GM12878 (cell line): Measurements from ENCODE around the gene EHD1. TPM values are rescaled to one million over a fixed set of nuclear protein-coding genes. Genes with fewer than 3 reads are reported as not detected.
A peak's percentile ranks its signal among the peaks of the same experiment; 100 is the strongest.

Experiments
- ATF2 ChIP-seq: IDR thresholded peaks from 2 replicates; pipeline ENCODE4 v1.6.1; 2012; ENCODE audit warnings: low read length, inconsistent platforms
- BRCA1 ChIP-seq: IDR thresholded peaks from 2 replicates; pipeline ENCODE4 v1.6.1; 2011; ENCODE audit warnings: low read depth, low read length, improper control_type of control experiment
- CHD2 ChIP-seq: IDR thresholded peaks from 2 replicates; pipeline ENCODE4 v1.6.1; 2011; ENCODE audit warnings: low read depth, low read length, improper control_type of control experiment, borderline replicate concordance
- DPF2 ChIP-seq: fragments of 450-650 bp; IDR thresholded peaks from 2 replicates; pipeline ENCODE4 v1.6.1; 2017; ENCODE audit warnings: mild to moderate bottlenecking
- FOXM1 ChIP-seq: IDR thresholded peaks from 2 replicates; pipeline ENCODE4 v1.6.1; 2012; ENCODE audit warnings: low read depth, mild to moderate bottlenecking, inconsistent platforms, low read length, moderate library complexity
- IRF4 ChIP-seq: IDR thresholded peaks from 2 replicates; pipeline ENCODE4 v1.6.1; 2011; ENCODE audit warnings: low read depth, low read length
- JUNB ChIP-seq: IDR thresholded peaks from 2 replicates; pipeline ENCODE4 v1.6.1; 2016; ENCODE audit warnings: antibody characterized with exemption, mild to moderate bottlenecking
- MEF2A ChIP-seq: IDR thresholded peaks from 2 replicates; pipeline ENCODE4 v1.6.1; 2011; ENCODE audit warnings: low read depth, mild to moderate bottlenecking, low read length, moderate library complexity; ENCODE audit not compliant: insufficient read depth
- MTA3 ChIP-seq: IDR thresholded peaks from 2 replicates; pipeline ENCODE4 v1.6.1; 2012; ENCODE audit warnings: low read length, inconsistent platforms, borderline replicate concordance
- NBN ChIP-seq: fragments of 450-650 bp; IDR thresholded peaks from 2 replicates; pipeline ENCODE4 v1.6.1; 2016
- NRF1 ChIP-seq: conservative IDR thresholded peaks from 2 replicates; pipeline ENCODE4 v1.6.1; 2011; ENCODE audit warnings: mild to moderate bottlenecking, low read depth, low read length, improper control_type of control experiment
- POLR2AphosphoS2 ChIP-seq: IDR thresholded peaks from 2 replicates; pipeline ENCODE4 v1.6.1; 2011; ENCODE audit warnings: low read depth, mild to moderate bottlenecking, low read length, improper control_type of control experiment, moderate library complexity
- RFX5 ChIP-seq: IDR thresholded peaks from 2 replicates; pipeline ENCODE4 v1.6.1; 2011; ENCODE audit warnings: low read depth, low read length, improper control_type of control experiment
- SKIL ChIP-seq: fragments of 450-650 bp; IDR thresholded peaks from 2 replicates; pipeline ENCODE4 v1.6.1; 2017; ENCODE audit warnings: mild to moderate bottlenecking, low read depth, inconsistent platforms; ENCODE audit not compliant: poor library complexity, severe bottlenecking
- USF2 ChIP-seq: IDR thresholded peaks from 2 replicates; pipeline ENCODE4 v1.6.1; 2011; ENCODE audit warnings: low read depth, low read length, improper control_type of control experiment, borderline replicate concordance
- ZBED1 ChIP-seq: IDR thresholded peaks from 2 replicates; pipeline ENCODE4 v1.6.1; 2016; ENCODE audit warnings: borderline replicate concordance
- polyA plus RNA-seq, 11 experiments: library from polyadenylated mRNA; depleted of rRNA in 4 of 11; unstranded in 6 of 11; stranded (reverse) in 5 of 11; fragments of >200 nt; fragmentation: Nextera tagmentation in 4 of 11; fragmentation: Illumina TruSeq in 1 of 11; extraction: Ambion mirVana in 4 of 11; extraction: Trizol in 1 of 11; gene quantifications; 1 replicate in 1 of 11; 2 replicates in 10 of 11; pipeline versions ENCODE4 v1.2.1 to v1.2.3, GENCODE V29; 2011 to 2016; ENCODE audit warnings: inconsistent platforms in 2 of 11, missing spikeins in 2 of 11, low read depth in 1 of 11
- total RNA-seq, 4 experiments: library from RNA; depleted of rRNA in 3 of 4; stranded (reverse); fragments of >200 nt in 3 of 4; fragmentation: Illumina TruSeq in 1 of 4; extraction: Trizol in 1 of 4; gene quantifications; 2 replicates each; pipeline versions ENCODE4 v1.2.1 to v1.2.3, GENCODE V29; 2013 to 2021
- TF ChIP-seq, protein P1 (sequence below): fragments of 450-650 bp; IDR thresholded peaks from 2 replicates; pipeline ENCODE4 v1.6.1; 2016; ENCODE audit warnings: mild to moderate bottlenecking, moderate library complexity, borderline replicate concordance
- TF ChIP-seq, protein P2 (sequence below), 3 experiments: IDR thresholded peaks in 2 of 3; conservative IDR thresholded peaks in 1 of 3; 2 replicates each; pipeline ENCODE4 v1.5.1; 2011; ENCODE audit warnings: low read depth in 3 of 3, low read length in 3 of 3, mild to moderate bottlenecking in 3 of 3, control low read depth in 2 of 3, moderate library complexity in 2 of 3, inconsistent platforms in 1 of 3, mixed read lengths in 1 of 3; ENCODE audit not compliant: control insufficient read depth in 2 of 3, insufficient read depth in 1 of 3; ENCODE audit errors: extremely low read depth in 1 of 3
- TF ChIP-seq, protein P3 (sequence below): fragments of 450-650 bp; IDR thresholded peaks from 2 replicates; pipeline ENCODE4 v1.6.1; 2014; ENCODE audit warnings: mild to moderate bottlenecking

EHD1 gene
- total and polyA plus RNA-seq, 10 of the 15 experiments (the other 5 are each of a cell fraction or from before 2014, with no cell fraction given): 1.0 to 165 (median 66.5) TPM

DNA sequence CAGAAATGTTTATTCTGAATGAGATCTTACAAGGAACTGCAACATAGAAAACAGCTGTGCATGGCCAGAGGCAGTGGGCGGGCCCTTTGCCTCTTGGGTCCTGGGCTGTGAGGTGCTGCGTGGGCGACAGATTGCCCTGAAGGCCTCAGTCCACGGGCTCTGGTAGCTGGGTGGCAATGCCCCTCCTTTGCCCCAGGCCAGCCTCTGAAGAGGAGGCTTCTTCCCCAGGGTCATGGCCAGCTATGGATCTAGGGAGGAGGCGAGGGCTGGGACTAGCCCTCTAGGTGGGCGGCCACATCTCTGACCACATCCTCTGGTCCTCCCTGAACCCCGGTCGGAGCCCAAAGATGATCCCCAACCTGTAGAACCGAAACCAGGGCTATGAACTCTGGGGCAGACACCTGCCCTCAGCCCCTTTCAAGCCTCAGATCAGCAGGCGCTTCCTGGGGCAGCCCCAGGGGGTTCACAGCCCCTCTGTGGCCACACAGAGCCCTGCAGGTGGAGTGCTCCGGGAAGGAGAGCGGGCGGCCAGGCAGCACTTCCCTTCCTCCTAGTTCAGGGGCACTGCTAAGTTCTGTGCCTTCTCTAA is 27.3 kb downstream of the EHD1 start (continued):
- TF ChIP-seq, protein P1, sequence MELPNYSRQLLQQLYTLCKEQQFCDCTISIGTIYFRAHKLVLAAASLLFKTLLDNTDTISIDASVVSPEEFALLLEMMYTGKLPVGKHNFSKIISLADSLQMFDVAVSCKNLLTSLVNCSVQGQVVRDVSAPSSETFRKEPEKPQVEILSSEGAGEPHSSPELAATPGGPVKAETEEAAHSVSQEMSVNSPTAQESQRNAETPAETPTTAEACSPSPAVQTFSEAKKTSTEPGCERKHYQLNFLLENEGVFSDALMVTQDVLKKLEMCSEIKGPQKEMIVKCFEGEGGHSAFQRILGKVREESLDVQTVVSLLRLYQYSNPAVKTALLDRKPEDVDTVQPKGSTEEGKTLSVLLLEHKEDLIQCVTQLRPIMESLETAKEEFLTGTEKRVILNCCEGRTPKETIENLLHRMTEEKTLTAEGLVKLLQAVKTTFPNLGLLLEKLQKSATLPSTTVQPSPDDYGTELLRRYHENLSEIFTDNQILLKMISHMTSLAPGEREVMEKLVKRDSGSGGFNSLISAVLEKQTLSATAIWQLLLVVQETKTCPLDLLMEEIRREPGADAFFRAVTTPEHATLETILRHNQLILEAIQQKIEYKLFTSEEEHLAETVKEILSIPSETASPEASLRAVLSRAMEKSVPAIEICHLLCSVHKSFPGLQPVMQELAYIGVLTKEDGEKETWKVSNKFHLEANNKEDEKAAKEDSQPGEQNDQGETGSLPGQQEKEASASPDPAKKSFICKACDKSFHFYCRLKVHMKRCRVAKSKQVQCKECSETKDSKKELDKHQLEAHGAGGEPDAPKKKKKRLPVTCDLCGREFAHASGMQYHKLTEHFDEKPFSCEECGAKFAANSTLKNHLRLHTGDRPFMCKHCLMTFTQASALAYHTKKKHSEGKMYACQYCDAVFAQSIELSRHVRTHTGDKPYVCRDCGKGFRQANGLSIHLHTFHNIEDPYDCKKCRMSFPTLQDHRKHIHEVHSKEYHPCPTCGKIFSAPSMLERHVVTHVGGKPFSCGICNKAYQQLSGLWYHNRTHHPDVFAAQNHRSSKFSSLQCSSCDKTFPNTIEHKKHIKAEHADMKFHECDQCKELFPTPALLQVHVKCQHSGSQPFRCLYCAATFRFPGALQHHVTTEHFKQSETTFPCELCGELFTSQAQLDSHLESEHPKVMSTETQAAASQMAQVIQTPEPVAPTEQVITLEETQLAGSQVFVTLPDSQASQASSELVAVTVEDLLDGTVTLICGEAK: no peak
- TF ChIP-seq CHD2: peak; percentile 70; the same call in 1 of the 2 replicates
- TF ChIP-seq ATF2: no peak
- TF ChIP-seq, protein P2, sequence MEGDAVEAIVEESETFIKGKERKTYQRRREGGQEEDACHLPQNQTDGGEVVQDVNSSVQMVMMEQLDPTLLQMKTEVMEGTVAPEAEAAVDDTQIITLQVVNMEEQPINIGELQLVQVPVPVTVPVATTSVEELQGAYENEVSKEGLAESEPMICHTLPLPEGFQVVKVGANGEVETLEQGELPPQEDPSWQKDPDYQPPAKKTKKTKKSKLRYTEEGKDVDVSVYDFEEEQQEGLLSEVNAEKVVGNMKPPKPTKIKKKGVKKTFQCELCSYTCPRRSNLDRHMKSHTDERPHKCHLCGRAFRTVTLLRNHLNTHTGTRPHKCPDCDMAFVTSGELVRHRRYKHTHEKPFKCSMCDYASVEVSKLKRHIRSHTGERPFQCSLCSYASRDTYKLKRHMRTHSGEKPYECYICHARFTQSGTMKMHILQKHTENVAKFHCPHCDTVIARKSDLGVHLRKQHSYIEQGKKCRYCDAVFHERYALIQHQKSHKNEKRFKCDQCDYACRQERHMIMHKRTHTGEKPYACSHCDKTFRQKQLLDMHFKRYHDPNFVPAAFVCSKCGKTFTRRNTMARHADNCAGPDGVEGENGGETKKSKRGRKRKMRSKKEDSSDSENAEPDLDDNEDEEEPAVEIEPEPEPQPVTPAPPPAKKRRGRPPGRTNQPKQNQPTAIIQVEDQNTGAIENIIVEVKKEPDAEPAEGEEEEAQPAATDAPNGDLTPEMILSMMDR (IDR thresholded peaks at IDR 0.05 in 2 of 3, conservative IDR thresholded peaks at IDR 0.05 in 1 of 3; ENCODE audit: control insufficient read depth in 2 of 3, extremely low read depth in 1 of 3, insufficient read depth in 1 of 3, low read depth in 3 of 3, low read length in 3 of 3): peak; percentile 32 to 42 (median 37); a peak in 4 of 6 replicates
- TF ChIP-seq FOXM1: no peak
- peak; percentile 54 for TF ChIP-seq JUNB
- TF ChIP-seq MTA3: no peak
- TF ChIP-seq RFX5: no peak
- TF ChIP-seq POLR2AphosphoS2: no peak
- no peak for TF ChIP-seq BRCA1
- TF ChIP-seq NRF1: no peak
- peak; percentile 93 for TF ChIP-seq ZBED1
- TF ChIP-seq, protein P3, sequence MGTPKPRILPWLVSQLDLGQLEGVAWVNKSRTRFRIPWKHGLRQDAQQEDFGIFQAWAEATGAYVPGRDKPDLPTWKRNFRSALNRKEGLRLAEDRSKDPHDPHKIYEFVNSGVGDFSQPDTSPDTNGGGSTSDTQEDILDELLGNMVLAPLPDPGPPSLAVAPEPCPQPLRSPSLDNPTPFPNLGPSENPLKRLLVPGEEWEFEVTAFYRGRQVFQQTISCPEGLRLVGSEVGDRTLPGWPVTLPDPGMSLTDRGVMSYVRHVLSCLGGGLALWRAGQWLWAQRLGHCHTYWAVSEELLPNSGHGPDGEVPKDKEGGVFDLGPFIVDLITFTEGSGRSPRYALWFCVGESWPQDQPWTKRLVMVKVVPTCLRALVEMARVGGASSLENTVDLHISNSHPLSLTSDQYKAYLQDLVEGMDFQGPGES: no peak
- TF ChIP-seq DPF2: peak; percentile 95
- no peak; the same call in none of the 2 replicates for TF ChIP-seq NBN
- peak; percentile 90 for TF ChIP-seq SKIL
- TF ChIP-seq IRF4: peak; percentile 72; the same call in 1 of the 2 replicates
- no peak; the same call in 1 of the 2 replicates for TF ChIP-seq USF2
- peak; percentile 79 for TF ChIP-seq MEF2A
